ENCODE measurements around the gene ALDH3B1. TPM values are rescaled to one million over a fixed set of nuclear protein-coding genes. Genes with fewer than 3 reads are reported as not detected.

Gene ALDH3B1
- polyA plus RNA-seq, 1 donor (not counting 4 experiments of a cell fraction or from before 2014, with no cell fraction given): 0.16 TPM

- Histone ChIP-seq H4K20me1 (ENCODE audit: control insufficient read depth, extremely low read depth, insufficient read depth, low read length) (no peaks in the 10 kb centered on the region), H3K4me1 (ENCODE audit: control insufficient read depth, extremely low read depth, insufficient read depth, low read length) (no peaks in the 10 kb centered on the region), H3K9ac (ENCODE audit: control insufficient read depth, extremely low read depth, insufficient read depth, low read length) (no peak overlapping the region), H2AFZ (ENCODE audit: control insufficient read depth, low read length) (no peak overlapping the region), H3K79me2 (ENCODE audit: control insufficient read depth, insufficient read depth, low read length) (no peaks in the 10 kb centered on the region), H3K4me2 (ENCODE audit: control insufficient read depth, extremely low read depth, insufficient read depth, low read depth, low read length) (no peak overlapping the region), H3K27ac (ENCODE audit: control insufficient read depth, insufficient read depth, low read length) (no peak overlapping the region), H3K9me1 (ENCODE audit: control insufficient read depth, extremely low read depth, insufficient read depth, low read length) (no peaks in the 10 kb centered on the region), H3K27me3 (ENCODE audit: control insufficient read depth, extremely low read depth, insufficient read depth, low read length) (no peaks in the 10 kb centered on the region), H3K4me3 (ENCODE audit: control insufficient read depth in 2 of 3, extremely low read depth in 1 of 3, insufficient read depth in 2 of 3, low read depth in 1 of 3, low read length in 3 of 3) (no peak overlapping the region), H3K9me3 (ENCODE audit: control insufficient read depth, low read depth, low read length) (no peaks in the 10 kb centered on the region), H3K36me3 (ENCODE audit: control insufficient read depth in 2 of 2, extremely low read depth in 1 of 2, insufficient read depth in 2 of 2, low read length in 2 of 2) (no peaks in the 10 kb centered on the region)
- no peak for TF ChIP-seq EZH2 (IDR thresholded peaks at IDR 0.05; ENCODE audit: low read length)
- TF ChIP-seq, protein P1, sequence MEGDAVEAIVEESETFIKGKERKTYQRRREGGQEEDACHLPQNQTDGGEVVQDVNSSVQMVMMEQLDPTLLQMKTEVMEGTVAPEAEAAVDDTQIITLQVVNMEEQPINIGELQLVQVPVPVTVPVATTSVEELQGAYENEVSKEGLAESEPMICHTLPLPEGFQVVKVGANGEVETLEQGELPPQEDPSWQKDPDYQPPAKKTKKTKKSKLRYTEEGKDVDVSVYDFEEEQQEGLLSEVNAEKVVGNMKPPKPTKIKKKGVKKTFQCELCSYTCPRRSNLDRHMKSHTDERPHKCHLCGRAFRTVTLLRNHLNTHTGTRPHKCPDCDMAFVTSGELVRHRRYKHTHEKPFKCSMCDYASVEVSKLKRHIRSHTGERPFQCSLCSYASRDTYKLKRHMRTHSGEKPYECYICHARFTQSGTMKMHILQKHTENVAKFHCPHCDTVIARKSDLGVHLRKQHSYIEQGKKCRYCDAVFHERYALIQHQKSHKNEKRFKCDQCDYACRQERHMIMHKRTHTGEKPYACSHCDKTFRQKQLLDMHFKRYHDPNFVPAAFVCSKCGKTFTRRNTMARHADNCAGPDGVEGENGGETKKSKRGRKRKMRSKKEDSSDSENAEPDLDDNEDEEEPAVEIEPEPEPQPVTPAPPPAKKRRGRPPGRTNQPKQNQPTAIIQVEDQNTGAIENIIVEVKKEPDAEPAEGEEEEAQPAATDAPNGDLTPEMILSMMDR (optimal IDR thresholded peaks at IDR 0.05 in 1 of 3, IDR thresholded peaks at IDR 0.05 in 1 of 3, conservative IDR thresholded peaks at IDR 0.05 in 1 of 3; ENCODE audit: extremely low read depth in 1 of 3, insufficient read depth in 2 of 3, low read length in 3 of 3): no peak
- FAIRE-seq (no peak), DNase-seq (ENCODE audit: low read depth, low spot score) (no peak)
- dilution Hi-C loops (cut with MboI; ENCODE audit: extremely low pct_ligation_motif_present, low sequenced_read_pairs): no loop called here
Measured at GRCh38 chr11:68077617-68078582, 67.8 kb downstream of the ALDH3B1 start.

Small RNA genes lying within 50 kb of the gene (small RNA-seq; reads per million reads assigned to genes)
- 0 reads per million in 3 experiments for gene MIR6753 (ENCODE audit: insufficient read length in 3 of 3, low read depth in 3 of 3, low replicate concordance in 1 of 3)

Other genes starting within 250 kb of the ALDH3B1 start
- gene UNC93B1, start 6.2 kb upstream of the ALDH3B1 start, polyA plus RNA-seq: 15.4 to 17.5 TPM (median 16.5 TPM) in 3 replicates
- gene NDUFS8, start 20.4 kb downstream of the ALDH3B1 start, polyA plus RNA-seq: 51.7 to 99.9 TPM (median 65.2 TPM) in 3 replicates
- gene TCIRG1, start 28.7 kb downstream of the ALDH3B1 start, polyA plus RNA-seq: 12.7 to 31.6 TPM (median 17.8 TPM) in 3 replicates
- 3.8 to 7.1 TPM (median 4.5 TPM) in 3 replicates for gene CHKA, start 111.1 kb downstream of the ALDH3B1 start, polyA plus RNA-seq
- gene KMT5B, start 203.0 kb downstream of the ALDH3B1 start, polyA plus RNA-seq: 7.4 to 17.2 TPM (median 10.3 TPM) in 3 replicates